DOHH2 (cell line): Measurements from ENCODE around the gene SLC51A.

ENCODE experiments used
- H3F3A ChIP-seq: fragments of 200-600 bp; sonication (generic), shearing (Covaris generic); 2 replicates; pipeline ENCODE4 v1.6.0; 2016; ENCODE audit warnings: antibody characterized with exemption, mild to moderate bottlenecking; ENCODE audit not compliant: control insufficient read depth, insufficient read depth
- H3K27ac ChIP-seq: fragments of 200-600 bp; sonication (generic); 2 replicates; pipeline ENCODE4 v1.5.1; 2014; ENCODE audit warnings: low read depth, mild to moderate bottlenecking, low read length, moderate library complexity
- H3K27me3 ChIP-seq: fragments of 200-600 bp; sonication (generic); 2 replicates; pipeline ENCODE4 v1.6.1; 2014; ENCODE audit warnings: mild to moderate bottlenecking, low read length, mixed read lengths; ENCODE audit not compliant: control insufficient read depth
- H3K36me3 ChIP-seq: fragments of 200-600 bp; sonication (generic); 2 replicates; pipeline ENCODE4 v1.6.1; 2014; ENCODE audit warnings: mild to moderate bottlenecking, low read length, moderate library complexity, mixed read lengths; ENCODE audit not compliant: control insufficient read depth
- H3K4me1 ChIP-seq: fragments of 200-600 bp; sonication (generic); 2 replicates; pipeline ENCODE4 v1.6.1; 2014; ENCODE audit warnings: mild to moderate bottlenecking, low read length, mixed read lengths; ENCODE audit not compliant: control insufficient read depth
- H3K4me2 ChIP-seq: fragments of 200-600 bp; sonication (generic); 2 replicates; pipeline ENCODE4 v1.6.0; 2014; ENCODE audit warnings: mild to moderate bottlenecking, low read length, moderate library complexity
- H3K4me3 ChIP-seq: fragments of 200-600 bp; sonication (generic); 2 replicates; pipeline ENCODE4 v1.5.1; 2014; ENCODE audit warnings: mild to moderate bottlenecking, low read length, mixed read lengths
- H3K79me2 ChIP-seq: fragments of 200-600 bp; sonication (generic); 2 replicates; pipeline ENCODE4 v1.6.1; 2014; ENCODE audit warnings: mild to moderate bottlenecking, low read length, mixed read lengths; ENCODE audit not compliant: control insufficient read depth
- H3K9me2 ChIP-seq: fragments of 200-600 bp; sonication (generic); replicated peaks from 2 replicates; pipeline ENCODE4 v1.6.1; 2014; ENCODE audit warnings: mild to moderate bottlenecking, low read length, mixed read lengths; ENCODE audit not compliant: control insufficient read depth
- H3K9me3 ChIP-seq: fragments of 200-600 bp; sonication (generic); 2 replicates; pipeline ENCODE4 v1.6.1; 2014; ENCODE audit warnings: antibody characterized with exemption, low read length, mixed read lengths; ENCODE audit not compliant: control insufficient read depth, insufficient read depth
- H4K20me1 ChIP-seq: fragments of 200-600 bp; sonication (generic); 2 replicates; pipeline ENCODE4 v1.6.0; 2014; ENCODE audit warnings: low read depth, mild to moderate bottlenecking, antibody characterized with exemption, low read length, moderate library complexity; ENCODE audit not compliant: control insufficient read depth, insufficient read depth
- CTCF ChIP-seq: fragments of 200-600 bp; sonication (generic); IDR thresholded peaks from one replicate; pipeline ENCODE4 v1.5.1; 2014; ENCODE audit warnings: antibody characterized with exemption, mild to moderate bottlenecking, low read depth, low read length; ENCODE audit not compliant: poor library complexity, severe bottlenecking
- EZH2phosphoT487 ChIP-seq: fragments of 200-600 bp; sonication (generic); IDR thresholded peaks from 2 replicates; pipeline ENCODE4 v1.6.1; 2017; ENCODE audit warnings: borderline replicate concordance, mild to moderate bottlenecking, antibody characterized with exemption, low read length, moderate library complexity, mixed read lengths

The SLC51A gene

GRCh38 chr3:196268284-196269163, 52.2 kb downstream of the SLC51A start:
- Histone ChIP-seq H3K9me2 (no peaks in the 10 kb centered on the region), H3K4me3 (no peak overlapping the region), H3K4me2 (no peak overlapping the region), H4K20me1 (no peaks in the 10 kb centered on the region), H3K9me3 (peaks cover 3% of the 10 kb centered on the region; the same call in 1 of the 2 replicates), H3K36me3 (0 out of 2 replicates have a peak, but pooled peaks cover 4% of the 10 kb centered on the region), H3K27ac (no peak overlapping the region), H3K4me1 (no peaks in the 10 kb centered on the region), H3K79me2 (no peaks in the 10 kb centered on the region), H3K27me3 (no peaks in the 10 kb centered on the region), H3F3A (no peaks in the 10 kb centered on the region)
- TF ChIP-seq EZH2phosphoT487 (no peak), CTCF (no peak)

GRCh38 chr3:196270499-196270898, 54.2 kb downstream of the SLC51A start:
- Histone ChIP-seq H4K20me1 (no peaks in the 10 kb centered on the region), H3K36me3 (0 out of 2 replicates have a peak, but pooled peaks cover 5% of the 10 kb centered on the region), H3K4me2 (no peak overlapping the region)

GRCh38 chr3:196272826-196273225, 56.5 kb downstream of the SLC51A start:
- Histone ChIP-seq H3K27ac (no peak overlapping the region), H4K20me1 (no peaks in the 10 kb centered on the region), H3K4me2 (no peak overlapping the region), H3K9me2 (no peaks in the 10 kb centered on the region), H3K27me3 (no peaks in the 10 kb centered on the region), H3K79me2 (peaks cover 11% of the 10 kb centered on the region), H3K4me3 (no peak overlapping the region), H3K9me3 (peaks cover 5% of the 10 kb centered on the region; the same call in 1 of the 2 replicates), H3F3A (no peaks in the 10 kb centered on the region), H3K36me3 (0 out of 2 replicates have a peak, but pooled peaks cover 5% of the 10 kb centered on the region), H3K4me1 (peaks cover 6% of the 10 kb centered on the region)
- TF ChIP-seq CTCF: no peak
- TF ChIP-seq EZH2phosphoT487: no peak

More at GRCh38 chr3:196270499-196270898, 54.2 kb downstream of the SLC51A start:
- Histone ChIP-seq H3K79me2 (peaks cover 11% of the 10 kb centered on the region), H3K27ac (no peak overlapping the region), H3K9me2 (no peaks in the 10 kb centered on the region), H3K4me3 (no peak overlapping the region), H3K27me3 (no peaks in the 10 kb centered on the region), H3F3A (no peaks in the 10 kb centered on the region), H3K4me1 (peaks cover 6% of the 10 kb centered on the region), H3K9me3 (peaks cover 5% of the 10 kb centered on the region; the same call in 1 of the 2 replicates)
- TF ChIP-seq CTCF (no peak), EZH2phosphoT487 (no peak)
